Skeletal muscle tissue (tissue), 5 donors: ENCODE data around the gene GNB5. TPM values are rescaled to one million over a fixed set of nuclear protein-coding genes. Genes with fewer than 3 reads are reported as not detected.

Source experiments
- H3K27ac ChIP-seq: one replicate; pipeline ENCODE4 v1.7.0; 2013; ENCODE audit warnings: mild to moderate bottlenecking, low read depth, low read length, inconsistent platforms
- H3K27me3 ChIP-seq, 3 donors: one replicate each; pipeline ENCODE4 v1.7.0; 2013; ENCODE audit warnings: low read length in 3 of 3; ENCODE audit not compliant: control insufficient read depth in 3 of 3, insufficient read depth in 3 of 3
- H3K36me3 ChIP-seq, 3 donors: one replicate each; pipeline ENCODE4 v1.7.0; 2013; ENCODE audit warnings: low read length in 3 of 3; ENCODE audit not compliant: control insufficient read depth in 3 of 3, insufficient read depth in 3 of 3
- H3K4me1 ChIP-seq, 3 donors: one replicate each; pipeline ENCODE4 v1.7.0; 2013; ENCODE audit warnings: low read length in 3 of 3, mild to moderate bottlenecking in 3 of 3; ENCODE audit not compliant: control insufficient read depth in 3 of 3, insufficient read depth in 3 of 3
- H3K4me3 ChIP-seq, 3 donors: one replicate each; pipeline ENCODE4 v1.7.0; 2013; ENCODE audit warnings: low read length in 3 of 3
- H3K9ac ChIP-seq, 3 donors: one replicate each; pipeline ENCODE4 v1.7.0; 2013; ENCODE audit warnings: low read length in 3 of 3, mild to moderate bottlenecking in 3 of 3, moderate library complexity in 2 of 3, low read depth in 1 of 3
- H3K9me3 ChIP-seq, 3 donors: one replicate each; pipeline ENCODE4 v1.7.0; 2013; ENCODE audit warnings: low read length in 3 of 3; ENCODE audit not compliant: control insufficient read depth in 3 of 3
- small RNA-seq: library from RNA; depleted of rRNA; stranded (forward); fragments of <200 nt; gene quantifications from one replicate; pipeline ENCODE3, GENCODE V24; 2014
- total RNA-seq: library from RNA; depleted of rRNA; stranded (reverse); fragments of >200 nt; gene quantifications from one replicate; pipeline ENCODE4 v1.2.3, GENCODE V29; 2014
- donor health status: Osteomylitis.

Gene GNB5
- total RNA-seq, 1 donor from 2014 or later, result 2.6 TPM

DNA sequence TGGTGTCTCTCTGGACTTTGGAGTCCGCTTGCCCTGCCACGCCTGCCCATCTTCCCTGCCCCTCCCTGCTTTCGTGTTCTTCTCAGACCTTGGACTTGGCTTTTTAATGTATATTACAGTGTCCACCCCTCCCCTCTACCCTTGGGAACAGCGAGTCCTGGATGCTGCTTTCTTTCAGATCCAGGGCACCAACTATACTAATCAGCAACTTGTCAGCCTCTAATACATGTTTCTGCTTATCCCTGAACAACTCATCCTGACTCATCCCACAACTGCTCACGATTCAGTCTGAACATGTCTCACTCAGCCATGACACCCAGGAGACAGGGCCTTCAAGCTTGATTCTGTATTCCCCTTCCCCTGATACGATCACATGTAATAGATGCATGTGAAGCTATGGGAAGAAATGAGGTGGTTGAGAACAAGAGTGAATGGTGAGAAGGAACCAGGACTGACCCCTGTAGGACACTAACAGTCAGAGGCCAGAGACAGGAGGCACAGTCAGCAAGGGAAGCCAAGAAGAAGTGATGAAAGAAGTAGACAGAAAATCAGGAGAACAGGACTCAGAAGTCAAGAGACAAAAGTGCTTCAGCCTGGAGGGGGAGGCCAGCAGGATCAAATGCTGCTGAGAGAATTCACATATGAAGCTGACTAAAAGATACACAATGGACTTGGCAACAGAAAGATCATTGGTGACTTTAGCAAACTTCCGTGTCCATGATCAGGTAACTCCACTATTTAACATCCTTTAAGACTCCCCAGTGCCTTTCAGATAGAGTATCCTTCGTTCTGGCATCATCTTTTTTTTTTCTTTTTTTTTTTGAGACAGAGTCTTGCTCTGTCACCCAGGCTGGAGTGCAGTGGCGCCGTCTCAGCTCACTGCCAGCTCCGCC lies 114.1 kb downstream of the GNB5 start:
- no peaks in the 10 kb centered on the region for H3K9me3 ChIP-seq
- no peaks in the 10 kb centered on the region for H3K36me3 ChIP-seq
- H3K4me1 ChIP-seq, result no peaks in the 10 kb centered on the region
- no peak overlapping the region for H3K4me3 ChIP-seq
- H3K9ac ChIP-seq, result no peak overlapping the region
- H3K27ac ChIP-seq, result no peak overlapping the region
- no peaks in the 10 kb centered on the region for H3K27me3 ChIP-seq

DNA sequence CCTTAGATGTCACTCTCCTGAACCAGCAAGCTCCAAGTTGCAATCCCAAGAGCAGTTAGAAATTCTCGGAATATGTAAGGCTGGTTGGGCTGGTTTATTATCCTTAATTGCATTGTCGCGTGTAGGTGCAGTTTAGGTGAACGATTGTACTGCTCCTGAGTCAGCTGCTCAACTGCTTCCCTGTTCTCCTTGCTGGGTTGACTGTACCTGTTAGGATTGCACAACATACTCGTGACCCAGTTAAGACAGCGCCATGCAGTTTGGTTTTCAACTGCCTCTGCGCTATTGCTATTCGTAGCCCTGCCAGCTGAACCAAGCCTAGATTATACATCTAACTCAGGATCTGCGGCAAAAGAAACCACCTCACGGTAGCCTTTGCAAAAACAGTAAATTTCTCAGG lies 119.6 kb downstream of the GNB5 start:
- H3K9me3 ChIP-seq, result no peaks in the 10 kb centered on the region
- H3K27ac ChIP-seq, result no peak overlapping the region
- no peaks in the 10 kb centered on the region for H3K27me3 ChIP-seq
- H3K36me3 ChIP-seq, result no peaks in the 10 kb centered on the region
- no peak overlapping the region for H3K4me3 ChIP-seq
- H3K4me1 ChIP-seq, result peaks cover 0 to 3% (median 0%) of the 10 kb centered on the region in 3 donors
- H3K9ac ChIP-seq, result no peak overlapping the region

DNA sequence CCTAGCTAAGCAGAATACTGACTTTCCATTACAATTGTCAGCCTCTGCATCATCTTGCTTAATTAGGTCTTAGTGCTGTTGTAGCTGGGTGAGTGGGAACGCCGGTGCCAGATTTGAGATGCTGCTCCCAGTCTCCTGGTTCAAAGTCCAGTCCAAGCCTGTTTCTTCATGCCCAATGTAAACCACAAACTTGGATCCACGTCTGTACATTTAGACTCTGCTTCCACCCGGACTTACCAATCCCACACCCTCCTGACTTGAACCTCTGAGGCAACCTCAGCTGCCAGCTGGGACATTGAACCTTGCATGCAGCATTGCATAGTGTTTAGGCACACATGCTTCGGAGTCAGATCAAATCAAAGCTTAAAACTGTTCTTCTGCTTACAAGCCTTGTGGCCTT lies 121.6 kb downstream of the GNB5 start:
- Histone ChIP-seq H3K4me1 (peaks cover 0 to 3% (median 0%) of the 10 kb centered on the region in 3 donors), H3K27me3 (no peaks in the 10 kb centered on the region), H3K9ac (no peak overlapping the region), H3K36me3 (peaks cover 0 to 3% (median 0%) of the 10 kb centered on the region in 3 donors), H3K27ac (no peak overlapping the region), H3K4me3 (no peak overlapping the region), H3K9me3 (no peaks in the 10 kb centered on the region)

DNA sequence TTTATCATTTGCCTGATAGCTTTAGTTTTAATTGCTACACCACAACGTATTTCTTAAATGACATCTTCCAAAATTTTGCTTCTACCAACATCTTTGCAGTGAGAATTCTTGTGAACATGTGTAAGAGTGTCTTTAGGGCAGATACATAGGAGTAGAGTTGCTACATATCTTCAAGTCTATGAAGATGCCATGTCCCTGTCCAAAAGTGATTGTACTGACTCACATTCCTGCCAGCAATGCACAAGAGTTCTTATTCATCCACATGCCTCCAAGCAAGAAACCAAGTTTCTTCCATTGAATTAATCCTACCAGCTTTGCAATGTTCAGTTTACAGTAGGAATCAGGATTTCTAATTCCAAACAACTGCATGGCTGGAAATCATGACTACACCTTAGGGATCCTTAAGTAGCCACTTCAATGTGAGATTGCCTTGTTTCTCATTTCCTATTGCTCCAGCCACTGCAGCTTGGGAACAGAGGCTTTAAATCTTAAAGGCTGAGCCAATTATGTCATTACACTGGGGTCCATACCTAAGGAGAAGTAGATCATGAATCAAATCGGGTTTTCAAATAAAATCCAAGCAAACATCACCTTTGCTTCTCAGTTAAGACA lies 123.1 kb downstream of the GNB5 start:
- Histone ChIP-seq H3K9ac (no peak overlapping the region), H3K36me3 (peaks cover 0 to 9% (median 7%) of the 10 kb centered on the region in 3 donors), H3K27ac (no peak overlapping the region), H3K9me3 (no peaks in the 10 kb centered on the region), H3K4me1 (peaks cover 0 to 3% (median 0%) of the 10 kb centered on the region in 3 donors), H3K27me3 (no peaks in the 10 kb centered on the region), H3K4me3 (no peak overlapping the region)

DNA sequence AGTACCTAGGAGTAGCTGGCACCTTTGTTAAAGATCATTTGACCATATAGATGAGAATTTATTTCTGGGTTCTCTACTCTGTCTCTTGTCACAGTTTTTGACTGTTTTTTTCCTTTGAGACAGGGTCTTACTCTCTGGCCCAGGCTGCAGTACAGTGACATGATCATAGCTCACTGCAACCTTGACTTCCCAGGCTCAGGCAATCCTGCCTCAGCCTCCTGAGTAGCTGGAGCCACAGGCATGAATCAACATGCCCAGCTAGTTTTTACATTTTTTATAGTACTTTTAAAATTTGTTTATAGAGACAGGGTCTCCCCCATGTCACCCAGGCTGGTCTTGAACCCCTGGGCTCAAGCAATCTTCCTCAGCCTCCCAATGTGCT lies 123.7 kb downstream of the GNB5 start:
- Histone ChIP-seq H3K4me1 (peaks cover 0 to 3% (median 0%) of the 10 kb centered on the region in 3 donors), H3K4me3 (no peak overlapping the region), H3K9me3 (no peaks in the 10 kb centered on the region)

DNA sequence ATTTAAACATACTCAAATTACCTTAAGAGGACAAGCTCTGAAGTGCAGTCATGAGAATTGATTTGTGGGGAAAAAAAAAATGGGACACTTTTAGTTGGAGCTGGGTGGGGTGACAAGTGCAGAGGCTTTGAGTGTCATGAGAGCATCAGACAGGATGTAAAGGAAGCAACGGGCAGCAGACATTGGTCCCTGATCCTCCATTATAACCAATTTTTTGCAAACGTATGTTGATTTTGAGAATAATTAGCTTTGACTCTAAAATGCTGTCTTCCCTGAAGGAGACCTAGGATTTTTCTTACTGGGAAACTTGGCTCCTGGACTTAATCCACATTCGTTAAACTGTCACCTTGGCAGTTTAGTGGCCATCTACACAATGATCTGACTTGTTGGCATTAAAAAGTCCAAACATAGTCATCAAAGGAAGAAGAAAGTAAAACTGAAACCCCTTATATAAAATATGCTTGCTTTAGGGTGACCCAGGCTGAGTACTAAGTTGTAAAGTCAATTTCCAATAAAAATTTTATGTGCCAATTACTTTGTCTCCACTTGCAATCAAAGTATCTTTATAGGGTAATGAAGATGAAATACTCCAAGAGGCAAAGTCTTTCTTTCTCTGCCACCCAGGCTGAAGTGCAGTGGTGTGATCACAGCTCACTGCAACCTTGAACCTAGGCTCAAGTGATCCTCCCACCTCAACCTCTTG lies 124.2 kb downstream of the GNB5 start:
- peaks cover 0 to 3% (median 0%) of the 10 kb centered on the region in 3 donors for H3K4me1 ChIP-seq
- H3K27me3 ChIP-seq, result no peaks in the 10 kb centered on the region
- H3K9ac ChIP-seq, result no peak overlapping the region
- H3K4me3 ChIP-seq, result no peak overlapping the region
- H3K27ac ChIP-seq, result no peak overlapping the region
- no peaks in the 10 kb centered on the region for H3K9me3 ChIP-seq
- peaks cover 0 to 17% (median 15%) of the 10 kb centered on the region in 3 donors for H3K36me3 ChIP-seq

More for the DNA sequence above, 123.7 kb downstream of the GNB5 start:
- Histone ChIP-seq H3K9ac (no peak overlapping the region), H3K27ac (no peak overlapping the region), H3K27me3 (no peaks in the 10 kb centered on the region), H3K36me3 (peaks cover 0 to 12% (median 11%) of the 10 kb centered on the region in 3 donors)

Small RNAs within 50 kb of the gene (small RNA-seq; reads per million reads assigned to genes)
- gene RF00019, result not detected

Other genes starting within 250 kb of the GNB5 start
- 16.2 TPM for gene LEO1, start 219.6 kb downstream of the GNB5 start, total RNA-seq
- 23.5 TPM for gene MAPK6, start 172.2 kb downstream of the GNB5 start, total RNA-seq
- gene BCL2L10, start 78.6 kb downstream of the GNB5 start, total RNA-seq, result not detected
- gene MYO5C, start 104.4 kb upstream of the GNB5 start, total RNA-seq, result 3.7 TPM